MCF 10A (cell line): ENCODE results near the gene PUSL1. TPM values are rescaled to one million over a fixed set of nuclear protein-coding genes. Genes with fewer than 3 reads are reported as not detected.
A peak's percentile ranks its signal among the peaks of the same experiment; 100 is the strongest.

Experiments
- BruUV-seq: library from RNA; stranded (reverse); fragments of 400-500 nt; replicated peaks from 2 replicates; lab custom pipeline; 2021; lab: Mats Ljungman, UMichigan
- CTCF ChIA-PET: fragments of 300-600 bp; sonication (Branson Sonifier 250); formaldehyde crosslinking; extraction: SDS; loops from one replicate; lab custom pipeline; 2021; ENCODE audit warnings: antibody characterized with exemption, inconsistent platforms; lab: Yijun Ruan, JAX
- POLR2A ChIA-PET: fragments of 300-600, 350-650 bp; sonication (Branson Sonifier 250); formaldehyde crosslinking; extraction: SDS; loops from one replicate; lab custom pipeline; 2020; ENCODE audit warnings: antibody characterized with exemption, inconsistent platforms; lab: Yijun Ruan, JAX
- DNase-seq: peaks from one replicate; pipeline ENCODE4 v3.0.0-alpha.2; 2018; ENCODE audit not compliant: unreplicated experiment
- H3K27ac Mint-ChIP-seq: one replicate; pipeline ENCODE4 v1.8.0; 2022; ENCODE audit warnings: mild to moderate bottlenecking, low read depth, mixed read lengths; ENCODE audit not compliant: unreplicated experiment
- H3K27me3 Mint-ChIP-seq: one replicate; pipeline ENCODE4 v1.8.0; 2022; ENCODE audit warnings: mixed read lengths; ENCODE audit not compliant: insufficient read depth, unreplicated experiment
- H3K36me3 Mint-ChIP-seq: one replicate; pipeline ENCODE4 v1.8.0; 2022; ENCODE audit warnings: mild to moderate bottlenecking, moderate library complexity, mixed read lengths; ENCODE audit not compliant: insufficient read depth, unreplicated experiment
- H3K4me1 Mint-ChIP-seq: one replicate; pipeline ENCODE4 v1.8.0; 2022; ENCODE audit warnings: mixed read lengths; ENCODE audit not compliant: insufficient read depth, unreplicated experiment
- H3K4me3 Mint-ChIP-seq: one replicate; pipeline ENCODE4 v1.8.0; 2022; ENCODE audit warnings: mild to moderate bottlenecking, moderate library complexity, mixed read lengths; ENCODE audit not compliant: unreplicated experiment
- H3K9me3 Mint-ChIP-seq: one replicate; pipeline ENCODE4 v1.8.0; 2022; ENCODE audit warnings: mixed read lengths; ENCODE audit not compliant: unreplicated experiment
- CTCF ChIP-seq: fragments of 200-600 bp; IDR thresholded peaks from one replicate; pipeline ENCODE4 v1.8.0; 2022; ENCODE audit warnings: antibody characterized with exemption, mild to moderate bottlenecking; ENCODE audit not compliant: unreplicated experiment
- intact Hi-C: fragments of 100-400 bp; cut with micrococcal nuclease; formaldehyde crosslinking; loops from 2 replicates; pipeline ENCODE4 v1.14.1; 2022
- total RNA-seq: library from RNA; stranded (reverse); gene quantifications from 2 replicates; pipeline ENCODE4 v1.2.3, GENCODE V29; 2022

The PUSL1 gene
- total RNA-seq, 1 experiment from 2014 or later, result 27.4 TPM

GRCh38 chr1:1344655-1345361 lies 36.4 kb downstream of the PUSL1 start:
- peak; percentile 97 for DNase-seq
- peak; percentile 39 for TF ChIP-seq CTCF
- ChIA-PET CTCF (interaction anchor here (0.6 to 1.4 kb wide), 9 partner anchors 10 to 439 kb away, joined by 3 to 8 read pairs (median 5); partner anchors contain the start of gene MXRA8), POLR2A (interaction anchor here (0.7 to 5.7 kb wide), 10 partner anchors 13 to 386 kb away, joined by 3 to 47 read pairs (median 4); partner anchors contain the start of genes AURKAIP1, CCNL2 and TAS1R3)
- peak overlapping the region; percentile 63 for H3K4me3 Mint-ChIP-seq
- no peaks in the 10 kb centered on the region for H3K9me3 Mint-ChIP-seq
- no TSS peak for BruUV-seq
- peaks cover 13% of the 10 kb centered on the region for H3K4me1 Mint-ChIP-seq
- peaks cover 34% of the 10 kb centered on the region for H3K36me3 Mint-ChIP-seq
- intact Hi-C loops, result no loop called here
- H3K27ac Mint-ChIP-seq, result peak overlapping the region; percentile 69
- no peaks in the 10 kb centered on the region for H3K27me3 Mint-ChIP-seq

- no TSS peak for BruUV-seq
- Mint-ChIP-seq H3K9me3 (no peaks in the 10 kb centered on the region), H3K4me3 (peak overlapping the region; percentile 79), H3K36me3 (peaks cover 28% of the 10 kb centered on the region), H3K27ac (no peak overlapping the region), H3K27me3 (no peaks in the 10 kb centered on the region), H3K4me1 (peaks cover 13% of the 10 kb centered on the region)
- no peak for TF ChIP-seq CTCF
- POLR2A ChIA-PET, result interaction anchor here (0.8 to 5.7 kb wide), 4 partner anchors 20 to 54 kb away, joined by 4 to 47 read pairs (median 21); partner anchors contain the start of genes AURKAIP1 and CCNL2
- DNase-seq, result no peak
- CTCF ChIA-PET, result interaction anchor here (0.6 to 1.4 kb wide), 5 partner anchors 11 to 440 kb away, joined by 3 to 7 read pairs (median 4); no protein-coding TSS in a partner anchor
- intact Hi-C loops, result no loop called here
Observed at GRCh38 chr1:1345384-1345783, 37.0 kb downstream of the PUSL1 start.

- Mint-ChIP-seq H3K27ac (peak overlapping the region; percentile 84), H3K36me3 (peaks cover 22% of the 10 kb centered on the region), H3K4me3 (peak overlapping the region; percentile 79), H3K4me1 (peaks cover 13% of the 10 kb centered on the region), H3K9me3 (no peaks in the 10 kb centered on the region), H3K27me3 (no peaks in the 10 kb centered on the region)
- ChIA-PET CTCF (interaction anchor here (0.6 to 1.4 kb wide), 7 partner anchors 11 to 223 kb away, joined by 3 to 7 read pairs (median 4); no protein-coding TSS in a partner anchor), POLR2A (interaction anchor here (0.6 to 5.7 kb wide), 7 partner anchors 13 to 63 kb away, joined by 3 to 47 read pairs (median 21); partner anchors contain the start of genes AURKAIP1 and CCNL2)
- intact Hi-C loops, result no loop called here
- TF ChIP-seq CTCF, result no peak
- peak; percentile 59 for DNase-seq
- BruUV-seq, result no TSS peak
Observed at GRCh38 chr1:1345860-1346500, 37.6 kb downstream of the PUSL1 start.

GRCh38 chr1:1346501-1346890 lies 38.1 kb downstream of the PUSL1 start:
- Mint-ChIP-seq H3K4me1 (peaks cover 13% of the 10 kb centered on the region), H3K36me3 (peaks cover 17% of the 10 kb centered on the region), H3K27me3 (no peaks in the 10 kb centered on the region), H3K4me3 (peak overlapping the region; percentile 79), H3K9me3 (no peaks in the 10 kb centered on the region), H3K27ac (peak overlapping the region; percentile 84)
- TF ChIP-seq CTCF, result no peak
- POLR2A ChIA-PET, result interaction anchor here (0.6 to 5.7 kb wide), 8 partner anchors 14 to 175 kb away, joined by 3 to 47 read pairs (median 14); partner anchors contain the start of genes AURKAIP1 and CCNL2
- intact Hi-C loops, result no loop called here
- DNase-seq, result no peak
- CTCF ChIA-PET, result interaction anchor here (0.7 to 1.4 kb wide), 6 partner anchors 25 to 363 kb away, joined by 3 to 7 read pairs (median 4); no protein-coding TSS in a partner anchor
- BruUV-seq, result no TSS peak
